Gastroesophageal sphincter (tissue), 3 donors: ENCODE measurements around the gene ANKRD42.

ENCODE experiments used
- POLR2A ChIP-seq, 2 donors: fragments of 450-650 bp; IDR thresholded peaks; one replicate each; pipeline ENCODE4 v1.6.1; 2017; ENCODE audit warnings: antibody characterized with exemption in 2 of 2, mild to moderate bottlenecking in 2 of 2, moderate library complexity in 1 of 2
- TF ChIP-seq, protein P1 (sequence below), 4 experiments: fragments of 200-600 bp in 2 of 4; fragments of 450-650 bp in 2 of 4; sonication (generic) in 1 of 4; IDR thresholded peaks; one replicate each; pipeline ENCODE4 v1.5.1; 2017 to 2019; ENCODE audit warnings: antibody characterized with exemption in 4 of 4, mild to moderate bottlenecking in 2 of 4, moderate library complexity in 2 of 4

DNA sequence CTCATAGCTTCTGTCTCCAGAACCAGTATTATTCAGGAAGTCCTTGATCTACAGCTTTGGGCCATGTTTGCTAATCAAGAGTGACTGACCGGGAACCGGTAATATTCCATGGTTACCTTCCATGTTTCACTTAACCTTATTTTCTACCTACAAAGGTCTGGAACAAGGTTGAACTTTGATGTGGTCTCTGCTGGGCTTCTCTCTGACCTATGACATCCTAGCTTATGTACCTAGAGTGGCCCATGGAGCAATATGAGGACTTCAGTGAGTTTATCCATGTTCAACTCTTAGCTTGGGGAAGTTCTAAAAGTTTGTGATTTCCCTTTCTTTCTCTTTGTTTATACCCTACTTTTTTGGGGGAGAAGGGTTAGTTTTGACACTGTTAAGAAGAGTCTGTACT, 59.4 kb downstream of the ANKRD42 start:
- TF ChIP-seq, protein P1, sequence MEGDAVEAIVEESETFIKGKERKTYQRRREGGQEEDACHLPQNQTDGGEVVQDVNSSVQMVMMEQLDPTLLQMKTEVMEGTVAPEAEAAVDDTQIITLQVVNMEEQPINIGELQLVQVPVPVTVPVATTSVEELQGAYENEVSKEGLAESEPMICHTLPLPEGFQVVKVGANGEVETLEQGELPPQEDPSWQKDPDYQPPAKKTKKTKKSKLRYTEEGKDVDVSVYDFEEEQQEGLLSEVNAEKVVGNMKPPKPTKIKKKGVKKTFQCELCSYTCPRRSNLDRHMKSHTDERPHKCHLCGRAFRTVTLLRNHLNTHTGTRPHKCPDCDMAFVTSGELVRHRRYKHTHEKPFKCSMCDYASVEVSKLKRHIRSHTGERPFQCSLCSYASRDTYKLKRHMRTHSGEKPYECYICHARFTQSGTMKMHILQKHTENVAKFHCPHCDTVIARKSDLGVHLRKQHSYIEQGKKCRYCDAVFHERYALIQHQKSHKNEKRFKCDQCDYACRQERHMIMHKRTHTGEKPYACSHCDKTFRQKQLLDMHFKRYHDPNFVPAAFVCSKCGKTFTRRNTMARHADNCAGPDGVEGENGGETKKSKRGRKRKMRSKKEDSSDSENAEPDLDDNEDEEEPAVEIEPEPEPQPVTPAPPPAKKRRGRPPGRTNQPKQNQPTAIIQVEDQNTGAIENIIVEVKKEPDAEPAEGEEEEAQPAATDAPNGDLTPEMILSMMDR (IDR thresholded peaks at IDR 0.05) = no peak
- TF ChIP-seq POLR2A (IDR thresholded peaks at IDR 0.05) = no peak
